ENCODE data around the gene PTPN5.
"Not testable (repeated sequence)": the region's sequence is repeated elsewhere in the genome, so short reads cannot be mapped to it uniquely, and the experiment has no call there.

Gene PTPN5

GRCh38 chr11:18682466-18682865 is 109.1 kb downstream of the PTPN5 start:
- DNase-seq (ENCODE audit: low read depth in 2 of 2) = no peak

- DNase-seq (ENCODE audit: low read depth in 2 of 2) = not testable (repeated sequence)
Measured at GRCh38 chr11:18681949-18682348, 109.6 kb downstream of the PTPN5 start.
